ENCODE measurements around the gene NPBWR2. TPM values are rescaled to one million over a fixed set of nuclear protein-coding genes. Genes with fewer than 3 reads are reported as not detected.

Gene NPBWR2
- polyA plus RNA-seq, 1 donor from 2014 or later = not detected

GRCh38 chr20:64095927-64096326, 11.4 kb downstream of the NPBWR2 start:
- H3K27ac ChIP-seq (ENCODE audit: low read length) = no peak overlapping the region
- H2AFZ ChIP-seq (ENCODE audit: low read depth, low read length) = no peak overlapping the region
- no peaks in the 10 kb centered on the region for H4K20me1 ChIP-seq (ENCODE audit: insufficient read depth)
- H3K9me3 ChIP-seq (ENCODE audit: low read length) = no peaks in the 10 kb centered on the region
- peak overlapping the region; percentile 25 for H3K4me3 ChIP-seq (ENCODE audit: low read length)
- no peak overlapping the region for H3K4me2 ChIP-seq (ENCODE audit: low read length)
- peaks cover 6% of the 10 kb centered on the region for H3K79me2 ChIP-seq (replicated peaks; ENCODE audit: insufficient read depth, low read length)
- H3K27me3 ChIP-seq (ENCODE audit: insufficient read depth, low read depth, low read length) = no peaks in the 10 kb centered on the region
- no peak for TF ChIP-seq SMC3 (conservative IDR thresholded peaks at IDR 0.05; ENCODE audit: poor library complexity)
- TF ChIP-seq CTCF (IDR thresholded peaks at IDR 0.05; ENCODE audit: poor library complexity, severe bottlenecking) = no peak
- TF ChIP-seq RAD21 (conservative IDR thresholded peaks at IDR 0.05) = no peak
- TF ChIP-seq EZH2 (IDR thresholded peaks at IDR 0.05; ENCODE audit: borderline replicate concordance, insufficient read depth, low read length, poor library complexity, severe bottlenecking) = no peak
- no peak for TF ChIP-seq MXI1 (conservative IDR thresholded peaks at IDR 0.05; ENCODE audit: poor library complexity, severe bottlenecking)
- TF ChIP-seq EP300 (conservative IDR thresholded peaks at IDR 0.05; ENCODE audit: poor library complexity, severe bottlenecking) = no peak
- no peak for TF ChIP-seq POLR2AphosphoS5 (IDR thresholded peaks at IDR 0.05)
- TF ChIP-seq REST (IDR thresholded peaks at IDR 0.05; ENCODE audit: borderline replicate concordance) = no peak
- no peak for TF ChIP-seq TAF1 (IDR thresholded peaks at IDR 0.05; ENCODE audit: low read depth)
- H3K9ac ChIP-seq (ENCODE audit: low read length) = no peak overlapping the region
- no peaks in the 10 kb centered on the region for H3K36me3 ChIP-seq (ENCODE audit: insufficient read depth, low read length)
- no peaks in the 10 kb centered on the region for H3K9me2 ChIP-seq (ENCODE audit: insufficient read depth, low read length)
- H3F3A ChIP-seq (ENCODE audit: insufficient read depth, low read length, poor library complexity, severe bottlenecking) = no peaks in the 10 kb centered on the region

- TF ChIP-seq SMC3 (conservative IDR thresholded peaks at IDR 0.05; ENCODE audit: poor library complexity) (no peak), REST (IDR thresholded peaks at IDR 0.05; ENCODE audit: borderline replicate concordance) (no peak), TAF1 (IDR thresholded peaks at IDR 0.05; ENCODE audit: low read depth) (no peak), CTCF (IDR thresholded peaks at IDR 0.05; ENCODE audit: poor library complexity, severe bottlenecking) (no peak), POLR2AphosphoS5 (IDR thresholded peaks at IDR 0.05) (no peak), MXI1 (conservative IDR thresholded peaks at IDR 0.05; ENCODE audit: poor library complexity, severe bottlenecking) (no peak), EP300 (conservative IDR thresholded peaks at IDR 0.05; ENCODE audit: poor library complexity, severe bottlenecking) (no peak), RAD21 (conservative IDR thresholded peaks at IDR 0.05) (no peak), EZH2 (IDR thresholded peaks at IDR 0.05; ENCODE audit: borderline replicate concordance, insufficient read depth, low read length, poor library complexity, severe bottlenecking) (no peak)
- no peaks in the 10 kb centered on the region for H3K9me3 ChIP-seq (ENCODE audit: low read length)
- H3F3A ChIP-seq (ENCODE audit: insufficient read depth, low read length, poor library complexity, severe bottlenecking) = no peaks in the 10 kb centered on the region
- no peaks in the 10 kb centered on the region for H3K27me3 ChIP-seq (ENCODE audit: insufficient read depth, low read depth, low read length)
- no peaks in the 10 kb centered on the region for H3K9me2 ChIP-seq (ENCODE audit: insufficient read depth, low read length)
- H2AFZ ChIP-seq (ENCODE audit: low read depth, low read length) = no peak overlapping the region
- peaks cover 6% of the 10 kb centered on the region for H3K79me2 ChIP-seq (replicated peaks; ENCODE audit: insufficient read depth, low read length)
- H3K4me2 ChIP-seq (ENCODE audit: low read length) = no peak overlapping the region
- H3K9ac ChIP-seq (ENCODE audit: low read length) = no peak overlapping the region
- no peaks in the 10 kb centered on the region for H4K20me1 ChIP-seq (ENCODE audit: insufficient read depth)
- peak overlapping the region; percentile 25 for H3K4me3 ChIP-seq (ENCODE audit: low read length)
- H3K27ac ChIP-seq (ENCODE audit: low read length) = no peak overlapping the region
- H3K36me3 ChIP-seq (ENCODE audit: insufficient read depth, low read length) = no peaks in the 10 kb centered on the region
Measured at GRCh38 chr20:64095455-64095854, 11.9 kb downstream of the NPBWR2 start.

All from neural cell (in vitro differentiated cells).